Stimulated activated CD4-positive, alpha-beta T cell treated with anti-CD3 and anti-CD28 coated beads, Interleukin-12 subunit alpha, Interleukin-12 subunit beta, amount 100 ng/mL, for 24 hours (primary cell): Measurements from ENCODE around the gene MEIKIN.
"Not testable (repeated sequence)": the region's sequence is repeated elsewhere in the genome, so short reads cannot be mapped to it uniquely, and the experiment has no call there.

ENCODE experiments used
- DNase-seq, 2 experiments: peaks; one replicate each; pipeline ENCODE4 v3.0.0-alpha.2; 2020; ENCODE audit warnings: low read depth in 2 of 2

MEIKIN gene

GRCh38 chr5:131913603-131914002 lies 31.9 kb downstream of the MEIKIN start:
- DNase-seq: no peak

DNA sequence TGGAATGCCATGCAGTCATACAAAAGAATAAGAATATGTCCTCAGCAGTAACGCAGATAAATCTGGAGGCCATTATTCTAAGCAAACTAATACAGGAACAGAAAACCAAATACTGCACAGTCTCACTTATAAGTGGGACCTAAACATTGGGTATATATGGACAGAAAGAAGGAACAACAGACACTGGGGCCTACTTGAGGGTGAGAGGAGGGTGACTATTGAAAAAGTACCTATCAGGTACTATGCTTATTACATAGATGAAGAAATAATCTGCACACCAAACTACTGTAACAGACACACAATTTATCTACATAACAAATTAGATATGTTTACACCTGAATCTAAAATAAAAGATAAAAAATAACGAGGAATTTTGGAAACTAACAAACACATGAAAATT lies 38.8 kb downstream of the MEIKIN start:
- DNase-seq: no peak

GRCh38 chr5:131902266-131902665 lies 43.2 kb downstream of the MEIKIN start:
- DNase-seq: not testable (repeated sequence)

DNA sequence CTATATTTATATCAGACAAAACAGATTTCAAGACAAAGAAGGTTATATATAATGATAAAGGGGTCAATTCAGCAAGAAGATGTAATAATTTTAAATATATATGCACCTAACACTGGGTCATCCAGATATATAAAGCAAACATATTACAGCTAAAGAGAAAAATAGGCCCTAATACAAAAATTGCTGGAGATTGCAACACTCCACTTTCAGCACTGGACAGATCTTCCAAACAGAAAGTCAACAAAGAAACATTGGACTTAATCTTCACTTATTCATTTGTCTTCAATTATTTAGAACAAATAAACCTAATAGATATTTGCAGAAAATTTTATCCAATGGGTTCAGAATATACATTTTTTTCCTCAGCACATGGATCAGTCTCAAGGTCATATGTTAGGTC lies 45.8 kb downstream of the MEIKIN start:
- DNase-seq: no peak

GRCh38 chr5:131883984-131884383 lies 61.5 kb downstream of the MEIKIN start:
- no peak for DNase-seq

GRCh38 chr5:131879705-131880104 lies 65.8 kb downstream of the MEIKIN start:
- no peak for DNase-seq

GRCh38 chr5:131877873-131878272 lies 67.6 kb downstream of the MEIKIN start:
- no peak for DNase-seq

GRCh38 chr5:131871251-131871650 lies 74.2 kb downstream of the MEIKIN start:
- DNase-seq: not testable (repeated sequence)

DNA sequence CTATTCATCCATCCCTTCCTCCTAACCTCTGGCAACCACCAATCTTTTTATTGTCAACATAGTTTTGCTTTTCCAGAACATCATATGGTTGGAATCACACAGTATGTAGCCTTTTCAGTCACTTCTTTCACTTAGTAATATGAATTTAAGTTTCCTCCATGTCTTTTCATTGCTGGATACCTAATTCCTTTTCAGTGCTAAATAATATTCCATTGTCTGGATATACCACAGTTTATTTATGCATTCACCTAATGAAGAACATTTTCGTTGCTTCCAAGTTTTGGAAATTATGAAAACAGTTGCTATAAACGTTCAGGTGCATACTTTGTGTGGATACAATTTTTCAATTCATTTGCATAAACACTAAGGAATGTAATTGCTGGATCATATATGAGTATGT lies 77.9 kb downstream of the MEIKIN start:
- DNase-seq: no peak

DNA sequence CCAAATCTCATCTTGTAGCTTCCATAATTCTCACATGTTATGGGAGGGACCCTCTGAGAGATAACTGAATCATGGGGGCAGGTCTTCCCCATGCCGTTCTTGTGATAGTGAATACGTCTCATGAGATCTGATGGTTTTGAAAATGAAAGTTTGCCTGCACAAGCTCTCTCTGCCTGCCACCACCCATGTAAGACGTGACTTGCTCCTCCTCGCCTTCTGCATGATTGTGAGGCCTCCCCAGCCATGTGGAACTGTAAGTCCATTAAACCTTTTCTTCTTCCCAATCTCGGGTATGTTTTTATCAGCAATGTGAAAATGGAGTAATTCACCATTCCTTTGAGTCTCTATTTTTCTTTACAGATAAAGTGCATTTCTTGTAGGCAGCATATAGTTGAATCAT lies 81.8 kb downstream of the MEIKIN start:
- DNase-seq: no peak

GRCh38 chr5:131857388-131857787 lies 88.1 kb downstream of the MEIKIN start:
- DNase-seq: no peak

DNA sequence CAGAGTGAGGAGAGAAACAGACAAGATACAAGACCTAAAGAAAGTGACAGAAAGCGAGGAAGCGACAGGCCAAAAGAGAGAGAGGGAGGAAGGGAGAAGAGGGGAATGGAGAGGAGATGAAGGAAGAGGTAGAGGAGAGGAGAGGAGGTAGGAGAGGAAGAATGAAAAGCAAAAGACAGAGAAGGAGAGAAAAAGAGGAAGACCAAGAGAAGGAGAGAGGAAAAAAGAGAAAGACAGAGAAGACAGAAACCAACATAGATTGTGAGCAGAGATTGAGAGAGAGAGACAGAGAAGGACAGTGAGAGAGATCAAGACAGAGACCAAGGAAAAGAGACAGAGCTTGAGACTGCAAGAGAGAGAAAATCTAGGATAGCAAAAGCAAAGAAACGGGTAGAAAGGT lies 90.0 kb downstream of the MEIKIN start:
- DNase-seq: no peak

GRCh38 chr5:131854134-131854533 lies 91.3 kb downstream of the MEIKIN start:
- no peak for DNase-seq

- no peak for DNase-seq
Observed at GRCh38 chr5:131848662-131849061, 96.8 kb downstream of the MEIKIN start.

DNA sequence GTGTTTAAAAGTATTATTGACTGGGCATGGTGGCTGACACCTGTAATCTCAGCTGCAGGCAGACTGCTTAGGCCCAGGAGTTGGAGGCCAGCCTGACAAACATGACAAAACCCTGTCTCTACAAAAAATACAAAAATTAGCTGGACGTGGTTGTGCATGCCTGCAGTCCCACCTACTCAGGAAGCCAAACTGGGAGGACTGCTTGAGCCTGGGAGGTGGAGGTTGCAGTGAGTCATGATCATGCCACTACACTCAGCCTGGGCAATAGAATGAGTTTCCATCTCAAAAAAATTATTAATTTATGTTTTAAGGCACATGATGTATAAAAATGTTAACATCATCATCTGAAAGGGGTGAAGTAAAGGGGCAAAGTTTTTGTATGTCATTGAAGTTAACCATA lies 98.9 kb downstream of the MEIKIN start:
- DNase-seq: no peak

- no peak for DNase-seq
Observed at GRCh38 chr5:131845828-131846227, 99.6 kb downstream of the MEIKIN start.

GRCh38 chr5:131842971-131843370 lies 102.5 kb downstream of the MEIKIN start:
- not testable (repeated sequence) for DNase-seq

GRCh38 chr5:131832702-131833101 lies 112.8 kb downstream of the MEIKIN start:
- DNase-seq: not testable (repeated sequence)

DNA sequence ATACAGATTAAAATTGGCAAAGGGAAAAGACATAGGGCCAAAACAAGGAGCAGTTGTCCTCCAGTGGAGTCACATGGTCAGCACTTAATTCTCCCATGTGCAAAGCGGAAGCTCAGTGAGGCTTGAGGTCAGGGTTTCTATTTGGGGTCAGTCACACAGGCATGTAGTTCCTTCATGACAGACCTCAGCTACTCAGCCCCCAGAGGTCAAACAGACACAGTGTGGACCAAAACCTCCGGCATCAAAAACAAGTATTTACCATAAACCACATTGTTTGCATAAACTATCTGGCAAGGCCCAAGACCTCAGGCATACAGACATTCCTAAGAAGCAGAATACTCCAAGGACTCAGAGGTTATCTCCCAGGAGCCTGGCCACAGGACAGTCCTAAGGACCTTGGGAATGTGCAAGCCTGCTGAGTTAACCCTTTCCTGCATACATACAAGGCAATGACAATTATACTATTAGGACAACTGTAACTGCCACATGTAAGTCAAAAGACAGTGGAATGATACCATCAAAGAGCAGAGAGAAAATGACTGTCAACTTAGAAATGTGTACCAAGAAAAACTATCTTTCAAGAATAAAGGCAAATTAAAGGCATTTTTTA lies 120.0 kb downstream of the MEIKIN start:
- DNase-seq: no peak

DNA sequence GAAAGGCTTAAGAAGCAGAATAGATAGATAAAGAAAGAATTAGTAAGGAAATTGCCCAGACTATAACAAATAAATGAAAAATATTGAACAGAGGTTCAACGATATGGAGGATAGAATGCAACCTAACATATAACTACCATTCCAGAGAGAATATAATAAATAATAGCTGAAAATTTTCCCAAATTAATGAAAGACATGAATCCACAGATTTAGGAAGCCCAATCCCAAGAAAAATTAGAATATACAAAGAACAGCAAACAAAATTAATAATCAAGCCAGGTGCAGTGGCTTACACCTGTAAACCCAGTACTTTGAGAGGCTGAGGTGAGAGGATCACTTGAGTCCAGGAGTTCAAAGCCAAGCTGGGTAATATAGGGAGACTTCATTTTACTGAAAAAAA lies 120.8 kb downstream of the MEIKIN start:
- no peak for DNase-seq

GRCh38 chr5:131821221-131821620 lies 124.2 kb downstream of the MEIKIN start:
- DNase-seq: no peak

DNA sequence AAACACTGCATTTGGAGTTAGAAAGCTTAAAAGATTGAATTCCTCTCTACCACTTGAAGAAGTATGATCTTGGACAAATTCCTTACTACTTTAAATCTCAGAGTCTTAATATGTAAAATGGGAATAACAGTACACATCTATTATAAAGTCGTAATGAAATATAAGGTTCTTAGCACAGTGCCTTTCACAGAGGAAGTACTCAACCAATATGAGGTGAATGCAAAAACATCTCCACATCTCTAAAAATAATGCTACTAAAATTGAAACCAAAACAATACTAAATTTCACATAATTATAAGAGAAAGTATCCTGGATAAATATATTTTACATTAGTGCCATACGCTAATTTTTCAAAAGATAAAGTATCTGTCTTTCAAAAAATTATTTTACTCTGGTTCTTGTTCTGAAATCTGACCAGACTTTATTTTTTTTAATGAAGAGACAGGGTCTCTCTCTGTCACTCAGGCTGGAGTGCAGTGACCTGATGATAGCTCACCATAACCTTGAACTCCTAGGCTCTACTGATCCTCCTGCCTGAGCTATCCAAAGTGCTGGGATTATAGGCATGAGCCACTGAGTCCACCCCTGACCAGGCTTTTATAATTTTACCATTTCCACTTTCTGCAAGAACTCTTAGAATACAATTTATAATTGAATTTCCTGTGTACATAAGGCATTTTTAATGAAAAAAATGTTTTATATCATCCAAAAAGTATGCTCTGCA lies 127.3 kb downstream of the MEIKIN start:
- no peak for DNase-seq

GRCh38 chr5:131814990-131815389 lies 130.5 kb downstream of the MEIKIN start:
- no peak for DNase-seq
